ENCODE data around the gene RNF175.
A peak's percentile ranks its signal among the peaks of the same experiment; 100 is the strongest.

RNF175 gene

GRCh38 chr4:153784166-153784699, 24.4 kb upstream of the RNF175 start:
- FAIRE-seq = no peak

DNA sequence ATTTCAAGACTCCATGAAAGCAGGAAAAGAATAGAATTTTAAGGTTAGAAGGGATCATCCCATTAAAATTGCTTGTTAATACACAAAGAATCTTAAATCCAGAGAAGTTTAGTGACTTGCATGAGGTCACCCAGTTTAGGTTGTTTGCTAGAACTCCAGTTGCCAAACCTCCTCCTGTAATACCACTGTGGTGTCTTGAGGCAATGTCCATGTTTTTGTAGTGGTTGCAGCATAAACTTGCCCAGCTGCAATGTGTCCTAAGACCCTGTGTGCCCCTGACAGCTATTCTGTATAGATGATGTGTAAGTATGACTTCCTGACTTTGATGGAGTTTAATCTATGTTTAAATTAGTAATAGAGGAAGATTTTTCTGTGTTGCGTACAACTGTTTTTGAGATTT, 22.8 kb upstream of the RNF175 start:
- no peak for FAIRE-seq

DNA sequence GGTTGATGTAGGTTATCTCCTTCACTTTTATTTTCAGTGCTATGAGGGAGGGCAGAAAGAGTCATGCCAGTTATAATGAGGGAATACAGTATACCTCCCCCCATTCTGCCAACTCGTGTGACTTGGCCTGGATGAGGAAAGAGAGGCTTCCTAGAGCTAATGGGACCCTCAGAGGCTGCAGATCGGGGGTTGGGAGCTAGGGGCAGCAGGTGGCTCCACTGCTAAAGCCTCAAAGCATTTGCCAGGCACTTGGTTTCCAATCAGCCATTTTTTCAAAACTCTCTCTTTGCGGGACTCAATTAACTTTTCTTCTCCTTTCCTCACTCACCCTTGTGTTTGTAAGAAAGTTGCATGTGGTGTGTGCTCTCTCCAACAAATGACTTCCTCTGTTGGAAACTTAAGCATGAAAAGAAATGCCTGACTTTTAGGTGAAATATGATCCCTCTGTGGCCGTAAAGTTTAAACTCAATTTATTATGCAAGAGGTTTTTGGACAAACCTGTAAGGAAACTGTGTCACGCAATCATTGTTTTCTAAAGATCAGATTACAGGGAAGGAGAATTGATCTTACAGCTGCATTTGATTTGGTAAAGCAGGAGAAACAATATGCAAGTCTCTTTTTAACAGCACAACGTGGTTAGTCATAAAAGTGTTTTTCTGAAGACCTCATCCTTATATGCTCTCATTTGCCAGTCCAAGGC, 22.0 kb upstream of the RNF175 start:
- FAIRE-seq = no peak

GRCh38 chr4:153781280-153781679, 21.5 kb upstream of the RNF175 start:
- FAIRE-seq = no peak

DNA sequence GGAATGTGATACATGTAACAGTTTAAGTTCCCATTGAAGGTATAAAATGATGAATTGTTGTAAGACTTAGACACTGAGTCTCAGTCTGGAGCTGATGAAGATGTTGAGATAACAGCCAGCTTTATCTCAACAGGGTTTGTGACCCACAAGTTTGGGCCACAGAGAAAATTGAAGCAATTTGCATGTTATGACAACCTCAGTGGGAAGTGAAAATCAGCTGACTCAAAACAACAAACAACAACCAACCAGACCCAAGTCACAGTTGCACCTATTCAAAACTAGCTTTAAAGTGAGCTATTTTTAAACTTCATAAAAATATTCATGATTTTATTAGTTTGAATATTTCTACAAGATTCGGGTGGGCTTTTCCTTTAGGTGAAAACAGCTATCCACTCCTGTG, 21.1 kb upstream of the RNF175 start:
- FAIRE-seq = no peak

DNA sequence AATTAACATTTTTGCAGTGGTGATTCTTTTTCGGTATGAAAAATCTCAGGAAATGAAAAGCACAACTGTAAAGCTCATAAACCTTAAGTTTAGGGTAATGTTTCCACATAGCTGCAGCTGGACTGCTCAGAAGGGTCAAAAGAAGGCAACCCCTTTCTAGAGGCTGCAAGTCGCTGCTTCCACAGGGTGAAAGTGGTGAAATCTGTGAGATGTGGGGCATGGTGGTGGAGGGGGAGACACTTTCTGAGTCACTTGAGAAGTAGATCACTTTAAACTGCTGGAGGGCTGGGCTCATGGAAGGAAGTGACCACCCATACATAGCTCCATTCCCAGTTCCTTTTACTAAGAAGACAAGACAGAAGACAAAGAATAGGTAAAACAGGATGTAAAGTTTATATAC, 20.4 kb upstream of the RNF175 start:
- FAIRE-seq = no peak

GRCh38 chr4:153778383-153778782, 18.6 kb upstream of the RNF175 start:
- FAIRE-seq = no peak

GRCh38 chr4:153777421-153777820, 17.6 kb upstream of the RNF175 start:
- no peak for FAIRE-seq

- no peak for FAIRE-seq
Observed at GRCh38 chr4:153776601-153777000, 16.8 kb upstream of the RNF175 start.

DNA sequence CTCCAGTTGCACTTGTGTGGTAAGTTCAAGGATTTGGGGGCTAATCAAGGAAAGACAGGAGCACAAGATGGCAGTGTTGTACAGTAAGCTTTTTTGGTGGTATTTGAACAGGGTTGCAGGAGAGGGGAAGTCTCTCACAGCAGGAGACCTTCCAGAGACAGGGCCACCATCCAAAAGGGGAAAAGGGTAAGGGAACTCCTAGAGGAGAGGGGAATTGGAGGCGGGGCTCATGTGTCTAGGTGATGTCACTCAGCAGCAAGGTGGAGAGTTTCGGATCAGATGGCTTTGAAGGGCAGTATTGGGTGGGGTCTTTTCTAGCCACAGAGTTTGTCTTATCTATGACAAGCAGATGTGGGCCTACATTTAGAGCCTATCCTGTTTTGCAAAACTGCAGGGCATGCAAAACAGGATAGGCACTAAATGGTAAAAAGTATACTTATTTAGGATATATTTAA, 13.4 kb upstream of the RNF175 start:
- no peak for FAIRE-seq

GRCh38 chr4:153771046-153771445, 11.2 kb upstream of the RNF175 start:
- FAIRE-seq = no peak

GRCh38 chr4:153766758-153767157, 6.9 kb upstream of the RNF175 start:
- no peak for FAIRE-seq

GRCh38 chr4:153765894-153766293, 6.1 kb upstream of the RNF175 start:
- no peak for FAIRE-seq

- FAIRE-seq = no peak
Observed at GRCh38 chr4:153764601-153765368, 5.0 kb upstream of the RNF175 start.

GRCh38 chr4:153763404-153763803, 3.6 kb upstream of the RNF175 start:
- FAIRE-seq = no peak

GRCh38 chr4:153758688-153759406, 977 bp downstream of the RNF175 start:
- no peak for FAIRE-seq

GRCh38 chr4:153758136-153758535, 1.7 kb downstream of the RNF175 start:
- no peak for FAIRE-seq

DNA sequence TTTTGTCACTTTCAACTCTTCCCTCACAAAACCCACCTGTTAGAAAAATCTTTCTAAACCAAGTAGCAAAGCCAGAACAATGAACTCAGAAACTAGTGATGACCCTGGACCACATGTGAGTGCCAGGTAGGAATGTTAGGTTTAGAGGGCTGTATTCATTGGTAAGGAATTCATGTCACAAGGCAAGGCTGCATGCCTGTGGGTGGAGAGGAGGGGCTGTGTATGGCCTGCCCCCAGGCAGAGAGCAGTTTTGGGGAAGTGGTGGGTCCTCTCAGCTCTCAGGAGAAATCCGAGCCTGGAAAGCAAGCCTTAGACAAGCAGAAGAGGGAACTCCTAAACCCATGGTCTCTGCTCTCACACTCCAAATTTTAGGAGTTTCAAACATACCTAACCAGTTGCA, 2.4 kb downstream of the RNF175 start:
- no peak for FAIRE-seq

GRCh38 chr4:153755186-153755585, 4.6 kb downstream of the RNF175 start:
- FAIRE-seq = no peak

DNA sequence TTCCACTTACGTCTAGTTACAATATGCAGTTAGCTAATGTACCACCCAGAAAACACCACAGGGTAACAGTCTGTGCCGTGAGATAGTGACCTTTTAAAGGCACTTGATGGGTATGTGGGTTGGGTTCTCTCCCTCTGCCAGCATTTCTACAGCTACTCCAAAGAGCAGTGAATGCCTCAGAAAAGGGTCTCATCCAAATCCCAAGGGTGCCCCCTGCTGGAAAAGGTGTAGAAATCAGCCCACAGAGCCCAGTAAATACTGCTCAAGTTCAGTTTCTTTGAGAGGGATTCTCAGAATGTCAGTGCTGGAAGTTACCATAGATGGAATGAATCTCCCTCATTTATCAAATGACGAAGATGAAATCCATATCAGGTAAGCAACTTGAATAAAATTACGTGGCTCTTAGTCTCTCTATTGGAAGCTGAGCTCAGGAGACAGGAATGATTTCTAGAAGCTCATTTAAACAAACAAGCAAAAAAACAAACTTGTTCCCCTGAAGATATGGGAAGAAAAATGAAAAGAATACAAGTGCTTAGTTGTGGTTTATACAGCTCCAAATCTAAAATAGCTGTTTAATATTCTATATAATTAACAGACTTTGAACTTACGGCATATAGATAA, 9.5 kb downstream of the RNF175 start:
- peak; percentile 83 for FAIRE-seq

- no peak for FAIRE-seq
Observed at GRCh38 chr4:153748378-153748777, 11.4 kb downstream of the RNF175 start.

- FAIRE-seq = no peak
Observed at GRCh38 chr4:153747406-153747955, 12.3 kb downstream of the RNF175 start.

DNA sequence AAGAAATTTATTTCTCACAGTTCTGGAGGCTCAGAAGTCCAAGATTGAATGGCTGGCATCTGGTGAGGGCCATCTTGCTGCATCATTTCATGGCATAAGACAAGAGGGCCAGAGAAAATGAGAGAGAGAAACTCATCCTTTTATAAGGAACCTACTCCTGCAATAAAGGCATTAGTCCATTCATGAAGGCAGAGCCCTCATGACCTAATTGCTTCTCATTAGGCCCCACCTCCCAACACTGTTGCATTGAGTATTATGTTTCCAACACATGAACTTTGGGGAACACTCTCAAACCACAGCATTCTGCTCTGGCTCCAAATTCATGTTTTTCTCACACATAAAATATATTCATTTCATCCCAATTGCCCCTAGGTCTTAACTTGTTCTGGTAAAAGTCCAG, 14.2 kb downstream of the RNF175 start:
- FAIRE-seq = no peak

All from G401.6 (cell line).